Left kidney (tissue), 2 donors: ENCODE results near the gene GNAO1. TPM values are rescaled to one million over a fixed set of nuclear protein-coding genes. Genes with fewer than 3 reads are reported as not detected.

Experiments
- DNase-seq: peaks from one replicate; pipeline ENCODE4 v3.0.0-alpha.2; 2013
- polyA plus RNA-seq: library from polyadenylated mRNA; unstranded; fragments of 120-200 nt; gene quantifications from one replicate; pipeline ENCODE4 v1.2.1, GENCODE V29; 2013; ENCODE audit not compliant: insufficient read length

The GNAO1 gene
- polyA plus RNA-seq, 1 donor = 5.7 TPM

GRCh38 chr16:56264609-56264972 is 73.3 kb downstream of the GNAO1 start:
- DNase-seq = no peak

DNA sequence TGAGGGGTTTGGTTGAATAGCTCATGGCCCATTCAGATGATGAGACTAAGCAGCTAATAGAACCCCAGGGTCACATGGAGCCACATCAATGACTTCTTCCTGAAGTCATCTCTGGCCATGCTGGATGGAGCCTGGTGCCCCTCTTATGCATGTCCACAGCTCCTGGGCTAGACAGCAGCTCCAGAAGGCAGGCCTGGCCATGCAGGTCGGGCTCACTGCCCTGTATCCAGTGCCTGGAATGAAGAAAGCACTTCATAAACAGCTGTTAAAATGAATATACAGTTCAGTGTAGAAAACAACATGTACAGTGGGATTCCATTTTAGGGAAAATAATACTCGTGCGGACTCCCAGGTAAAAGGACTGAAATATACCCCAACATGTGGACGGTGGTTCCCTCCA is 73.9 kb downstream of the GNAO1 start:
- no peak for DNase-seq

DNA sequence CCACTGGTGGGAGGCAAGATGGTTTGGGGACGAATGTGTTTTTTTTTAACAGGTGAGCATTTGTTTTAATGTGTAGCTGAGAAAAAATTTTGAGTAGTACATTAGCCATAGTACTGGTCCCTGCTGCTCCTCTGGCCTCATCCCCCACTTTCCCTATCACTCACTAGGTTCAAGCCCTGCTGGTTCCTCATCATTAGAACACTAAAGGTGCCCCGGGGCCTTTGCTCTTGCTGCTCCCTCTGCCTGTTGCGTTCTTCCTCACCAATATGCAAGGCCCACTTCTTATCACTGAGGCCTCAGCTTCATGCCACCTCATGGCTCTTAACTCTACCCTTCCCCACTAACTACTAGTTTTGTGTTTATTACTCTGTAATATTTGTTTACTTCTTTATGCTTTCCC is 74.5 kb downstream of the GNAO1 start:
- no peak for DNase-seq

GRCh38 chr16:56266641-56267607 is 75.6 kb downstream of the GNAO1 start:
- DNase-seq = no peak

DNA sequence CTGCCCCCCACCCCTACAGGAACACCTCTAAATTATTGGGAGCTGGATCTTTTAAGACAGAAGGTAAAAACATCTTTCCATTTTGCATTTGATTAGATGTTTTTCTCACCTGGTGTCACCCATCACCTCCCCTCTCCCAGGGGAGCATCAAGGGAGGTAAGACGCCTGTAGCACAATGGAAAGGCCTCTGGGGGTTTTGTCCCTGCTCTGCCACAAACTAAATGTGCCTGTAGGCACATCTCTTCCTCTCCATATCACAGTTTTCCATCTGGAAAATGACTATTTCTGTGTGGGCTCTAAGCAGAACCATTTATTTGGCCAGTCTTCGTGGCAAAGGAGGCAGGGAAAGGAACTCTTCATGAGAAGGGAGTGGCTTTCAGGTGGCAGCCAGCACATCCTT is 76.6 kb downstream of the GNAO1 start:
- no peak for DNase-seq

- no peak for DNase-seq
These were observed 77.5 kb downstream of the GNAO1 start for GRCh38 chr16:56268799-56269198.

DNA sequence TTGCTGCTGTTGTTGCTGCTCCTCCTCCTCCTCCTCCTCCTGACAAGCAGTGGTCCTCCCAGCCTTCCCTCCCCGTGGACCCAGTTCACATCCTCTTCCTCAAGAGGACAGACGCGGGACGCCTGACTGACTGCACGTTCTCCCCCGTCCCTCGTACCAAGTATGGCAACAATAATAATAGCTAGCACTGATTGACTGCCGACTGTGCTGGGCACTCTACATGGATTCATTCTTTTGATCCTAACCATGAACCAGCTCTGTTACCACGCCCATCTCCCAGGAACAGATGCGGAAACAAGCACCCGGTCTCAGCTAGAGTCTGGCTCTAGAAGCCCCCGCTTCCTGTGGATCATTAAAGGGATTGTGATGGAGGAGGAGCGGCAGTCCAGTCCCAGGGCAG is 78.0 kb downstream of the GNAO1 start:
- DNase-seq = no peak

- no peak for DNase-seq
These were observed 78.8 kb downstream of the GNAO1 start for GRCh38 chr16:56269811-56270684.

DNA sequence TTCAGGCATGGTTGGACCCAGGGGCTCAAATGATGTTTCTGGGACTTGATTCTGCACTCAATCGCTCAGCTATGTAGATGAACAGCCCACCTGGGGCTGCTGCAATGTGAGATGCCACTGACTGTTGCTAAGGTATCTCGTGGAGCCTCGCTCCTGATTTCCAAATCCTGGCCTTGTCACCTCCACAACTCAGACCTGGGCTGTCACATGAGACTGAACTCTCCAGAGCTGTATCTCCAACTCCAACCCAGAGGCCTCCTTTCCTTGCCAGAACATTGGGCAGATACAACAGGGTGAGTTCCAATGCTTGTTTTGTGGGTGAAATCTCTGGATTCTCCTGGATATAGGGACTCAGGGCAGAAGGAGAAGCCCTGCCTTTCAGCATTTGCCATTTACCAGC is 79.5 kb downstream of the GNAO1 start:
- no peak for DNase-seq

DNA sequence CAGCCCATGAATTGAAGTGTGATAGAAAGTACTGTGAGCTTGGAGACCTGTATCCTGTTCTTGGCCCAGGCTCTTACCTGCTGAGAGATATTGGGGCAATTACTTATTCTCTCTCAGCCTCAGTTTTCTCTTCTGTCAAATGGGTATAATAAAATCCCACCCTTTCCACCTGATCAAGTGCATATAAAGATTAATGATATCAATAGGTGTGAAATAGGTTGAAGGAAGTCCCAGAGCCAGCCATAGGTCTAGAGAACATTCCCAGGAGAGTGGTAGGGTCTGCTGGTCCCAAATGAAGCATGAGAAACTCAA is 81.2 kb downstream of the GNAO1 start:
- DNase-seq = no peak

DNA sequence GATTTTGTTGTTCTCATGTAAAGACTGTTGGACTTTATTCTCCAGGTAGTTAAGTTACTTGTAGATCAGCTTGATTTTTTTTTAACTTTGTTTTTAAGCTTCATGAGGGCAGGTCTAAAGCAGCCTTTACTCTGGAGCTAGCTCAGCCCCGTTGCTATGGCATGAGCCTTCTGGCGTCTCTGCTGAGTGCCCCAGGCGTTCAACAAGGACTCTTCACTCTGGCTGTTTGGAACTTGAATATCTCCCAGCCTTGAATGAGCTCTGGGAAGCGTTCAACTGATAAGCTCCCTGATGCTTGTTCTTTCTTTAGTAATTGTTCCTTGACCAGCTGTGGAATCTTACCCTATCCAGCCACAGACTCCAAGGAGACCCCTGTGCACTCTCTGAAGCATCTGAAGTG is 82.3 kb downstream of the GNAO1 start:
- DNase-seq = no peak

DNA sequence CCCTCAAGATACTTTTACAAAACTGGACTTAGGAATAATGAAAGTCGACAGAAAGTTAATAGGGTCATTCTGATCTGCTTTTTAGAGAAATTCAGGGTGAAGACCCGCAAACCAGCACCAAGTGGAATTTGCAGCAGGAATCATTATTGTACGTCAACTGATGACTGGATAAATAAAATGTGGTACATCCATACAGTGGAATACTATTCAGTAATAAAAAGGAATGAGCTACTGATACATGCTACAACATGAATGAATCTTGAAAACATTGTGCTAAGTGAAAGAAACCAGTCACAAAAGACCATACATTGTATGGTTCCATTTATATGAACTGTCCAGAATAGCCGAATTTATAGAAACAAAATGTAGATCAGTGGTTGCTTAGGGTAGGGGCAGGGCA is 83.1 kb downstream of the GNAO1 start:
- DNase-seq = no peak

- no peak for DNase-seq
These were observed 83.8 kb downstream of the GNAO1 start for GRCh38 chr16:56275076-56275475.

GRCh38 chr16:56275801-56276200 is 84.5 kb downstream of the GNAO1 start:
- no peak for DNase-seq

DNA sequence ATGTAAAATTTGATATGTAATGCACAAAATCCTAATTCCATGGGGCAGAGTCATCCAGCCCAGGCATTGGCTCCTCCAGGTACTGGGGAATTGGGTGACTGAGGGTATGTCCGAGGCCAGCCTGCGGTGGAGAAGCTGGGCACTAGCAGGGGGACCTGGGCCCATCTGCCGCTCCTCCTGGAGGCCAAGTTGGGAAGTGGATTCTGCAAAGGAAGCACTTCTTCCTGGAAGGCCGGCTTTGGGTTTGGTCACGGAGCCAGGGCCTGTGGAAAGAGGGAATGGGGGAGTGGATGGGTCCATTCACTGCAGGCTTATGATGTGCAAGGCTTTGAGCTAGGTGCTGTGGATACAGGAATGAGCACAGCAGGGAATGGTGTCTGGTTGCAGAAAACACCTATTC is 85.8 kb downstream of the GNAO1 start:
- no peak for DNase-seq

DNA sequence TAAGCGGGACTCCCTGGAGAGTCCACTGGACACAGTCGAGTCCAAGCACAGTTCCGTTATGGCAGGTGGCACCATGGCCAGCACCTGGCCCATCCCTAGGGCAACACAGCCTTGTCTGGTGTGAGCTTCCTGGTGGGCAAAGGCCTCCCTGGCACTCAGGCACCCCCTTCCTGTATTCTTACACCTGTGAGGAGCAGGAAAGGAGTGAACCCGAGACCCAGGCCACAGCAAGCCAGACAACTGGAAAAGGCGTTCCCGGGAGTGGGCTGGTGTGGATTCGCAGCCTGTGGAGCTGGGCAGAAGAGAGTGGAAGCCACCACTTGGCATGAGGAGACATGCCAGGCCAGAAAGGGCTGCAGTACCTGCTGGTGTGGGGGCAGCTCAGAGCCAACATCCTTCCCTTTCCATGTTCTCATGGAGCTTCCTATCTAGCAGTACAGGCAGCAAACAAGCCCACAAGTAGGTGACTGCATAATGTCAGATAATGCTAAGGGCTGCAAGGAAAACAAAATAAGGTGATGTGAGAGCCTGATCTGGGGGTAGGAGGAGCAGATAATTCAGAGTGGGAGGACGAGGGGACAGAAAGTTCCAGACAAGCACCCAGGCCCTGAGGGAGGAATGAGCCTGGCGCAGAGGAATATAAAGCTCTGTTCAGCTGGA is 87.0 kb downstream of the GNAO1 start:
- DNase-seq = no peak

GRCh38 chr16:56279132-56279531 is 87.8 kb downstream of the GNAO1 start:
- DNase-seq = no peak

DNA sequence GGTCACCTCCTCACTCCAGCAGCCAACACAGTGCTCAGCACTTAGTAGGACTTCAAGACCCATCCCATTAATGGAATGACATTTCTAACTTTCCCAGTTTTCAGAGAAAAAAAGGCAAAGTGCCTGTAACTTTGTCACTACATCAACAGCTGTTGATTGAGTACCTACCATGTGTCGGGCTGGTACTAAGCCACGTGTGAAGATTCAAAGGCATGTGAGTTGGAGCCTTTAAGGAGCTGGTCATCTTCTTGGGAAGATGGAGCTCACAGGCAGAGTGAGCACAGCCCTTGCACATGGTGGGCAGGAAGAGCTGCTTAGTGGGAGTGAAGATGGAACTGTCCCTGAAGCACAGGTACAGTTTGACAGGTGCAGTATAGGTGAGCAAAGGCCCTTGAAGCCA is 88.6 kb downstream of the GNAO1 start:
- DNase-seq = no peak

DNA sequence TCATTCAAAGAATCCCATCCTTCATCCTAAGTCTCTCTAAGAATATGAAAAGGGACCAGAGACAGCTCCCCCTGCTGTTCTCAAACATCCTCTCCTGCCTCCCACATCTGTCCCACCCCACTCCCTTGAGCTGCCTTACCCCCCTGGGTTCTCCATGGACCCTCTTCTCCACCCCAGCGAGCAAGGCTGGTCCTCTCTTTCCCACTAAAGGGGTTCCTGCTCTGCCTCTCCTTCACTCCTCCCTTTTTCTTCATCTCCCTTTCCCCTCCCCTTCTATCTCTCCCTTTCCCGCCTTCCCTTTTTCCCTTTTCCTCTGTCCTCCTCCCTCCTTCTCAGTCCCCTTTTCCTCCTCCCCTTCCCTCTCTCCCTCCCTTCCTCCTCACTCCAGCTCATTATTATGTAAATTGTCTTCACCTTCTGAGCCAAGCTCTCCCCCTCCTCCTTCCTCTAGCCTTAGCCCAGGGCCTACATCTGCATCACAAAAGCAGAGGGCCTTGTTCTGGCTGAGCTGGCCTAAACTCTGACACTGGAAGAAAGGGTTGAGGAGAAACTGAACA is 90.0 kb downstream of the GNAO1 start:
- DNase-seq = no peak

DNA sequence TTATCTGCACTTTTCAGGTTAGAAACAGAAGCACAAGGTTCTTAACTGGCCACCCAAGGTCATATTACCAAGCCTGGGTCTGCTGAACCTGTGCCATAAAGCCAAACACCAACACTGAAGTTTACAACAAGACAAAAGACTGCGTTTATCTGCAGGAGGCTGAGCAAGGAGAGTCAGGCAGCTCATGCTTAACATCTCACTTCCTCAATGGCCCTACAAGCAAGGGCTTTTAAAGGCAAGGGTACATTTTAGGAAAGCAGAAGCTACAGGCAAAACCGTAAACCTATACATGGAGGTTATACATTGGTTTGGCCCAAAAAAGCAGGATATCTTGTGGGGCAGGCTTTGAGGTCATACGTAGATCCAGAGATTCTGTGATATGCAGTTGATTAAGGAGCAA is 91.2 kb downstream of the GNAO1 start:
- DNase-seq = no peak

GRCh38 chr16:56284521-56284920 is 93.2 kb downstream of the GNAO1 start:
- DNase-seq = no peak

DNA sequence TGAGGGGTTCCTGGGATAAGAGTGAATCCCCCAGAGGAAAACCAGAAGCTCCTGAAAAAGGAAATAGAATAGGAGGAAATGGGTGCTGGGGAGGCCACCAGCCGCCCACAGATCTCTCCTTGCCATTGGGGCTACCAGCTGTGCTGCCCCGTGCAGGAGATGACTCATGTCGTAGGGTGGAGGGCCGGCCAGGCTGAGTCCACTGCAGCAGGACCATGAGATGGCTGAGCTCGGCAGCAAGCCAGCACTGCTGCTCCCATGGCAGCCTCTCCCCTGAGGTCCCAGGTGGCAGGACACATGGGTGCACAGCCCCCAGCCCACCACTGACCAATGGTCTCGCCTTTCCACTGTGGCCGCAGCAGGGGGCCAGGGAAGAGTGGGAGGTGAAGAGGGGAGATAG is 95.5 kb downstream of the GNAO1 start:
- DNase-seq = no peak

GRCh38 chr16:56288019-56288418 is 96.7 kb downstream of the GNAO1 start:
- DNase-seq = no peak
